ENCODE measurements around the gene CTNNA2. TPM values are rescaled to one million over a fixed set of nuclear protein-coding genes. Genes with fewer than 3 reads are reported as not detected.
A peak's percentile ranks its signal among the peaks of the same experiment; 100 is the strongest.

The CTNNA2 gene
- polyA plus RNA-seq, 1 of the 3 experiments (the other 2 are of a cell fraction): 0.30 TPM

DNA sequence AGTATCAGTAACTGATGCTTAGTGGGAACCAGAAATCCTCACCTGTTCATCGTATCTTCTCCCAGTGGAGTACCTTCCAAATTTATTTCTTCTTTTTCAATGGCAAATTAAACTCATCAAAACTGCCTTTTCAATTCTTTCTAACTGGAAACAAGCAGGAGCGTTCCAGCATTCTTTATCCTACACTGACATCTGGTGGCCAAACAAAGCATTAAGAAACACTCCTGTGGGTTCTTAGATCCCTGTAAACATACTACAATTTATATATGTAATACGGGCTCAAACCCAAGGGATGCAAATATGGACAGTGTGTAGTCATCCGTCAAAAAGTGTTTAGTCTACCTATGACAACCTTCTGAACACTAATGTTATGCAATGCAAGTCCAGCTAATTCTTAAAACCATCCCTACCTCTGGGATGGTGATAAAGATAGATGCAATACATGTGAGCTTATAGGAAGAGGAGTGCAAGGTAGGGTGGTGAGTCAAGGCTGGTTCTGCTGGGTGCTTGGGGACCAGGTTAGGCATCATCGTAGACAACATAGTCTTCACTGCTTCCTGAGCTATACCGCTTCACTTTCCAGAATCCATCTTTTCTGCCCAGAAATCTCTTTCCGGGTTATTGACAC lies 375.0 kb downstream of the CTNNA2 start:
- Histone ChIP-seq H4K20me1 (ENCODE audit: insufficient read depth) (no peaks in the 10 kb centered on the region), H3K27ac (ENCODE audit: low read depth in 2 of 2, low read length in 1 of 2) (no peak overlapping the region)

DNA sequence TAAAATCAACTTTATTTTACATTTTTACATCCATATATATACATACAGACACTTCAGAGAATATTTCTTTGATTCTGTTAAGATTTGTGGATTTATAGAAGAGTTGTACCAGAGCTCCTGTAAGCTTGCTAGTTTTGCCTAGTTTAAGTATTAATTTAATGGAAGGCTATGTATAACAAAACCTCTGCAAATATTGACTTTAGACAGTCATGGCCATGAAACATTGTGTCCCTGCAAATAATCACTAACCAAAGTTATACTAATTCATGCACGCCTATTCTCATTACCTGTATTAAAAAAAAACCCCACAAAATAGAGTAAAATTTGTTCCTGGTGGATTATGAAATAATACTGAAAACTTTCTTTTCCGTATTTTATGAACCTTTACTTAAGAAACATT lies 379.3 kb downstream of the CTNNA2 start:
- H3F3A ChIP-seq (replicated peaks; ENCODE audit: insufficient read depth): no peaks in the 10 kb centered on the region
- H3K4me3 ChIP-seq (ENCODE audit: low read depth in 2 of 2, low read length in 1 of 2): no peak overlapping the region
- H3K9me3 ChIP-seq: no peaks in the 10 kb centered on the region
- H3K27me3 ChIP-seq (ENCODE audit: insufficient read depth): no peaks in the 10 kb centered on the region
- H2AFZ ChIP-seq (ENCODE audit: low read depth): no peak overlapping the region
- H3K36me3 ChIP-seq (replicated peaks in 1 of 2; ENCODE audit: control insufficient read depth in 1 of 2, insufficient read depth in 2 of 2, low read length in 1 of 2): no peaks in the 10 kb centered on the region
- no peaks in the 10 kb centered on the region for H3K9me2 ChIP-seq
- no peak for DNase-seq
- H4K20me1 ChIP-seq (ENCODE audit: insufficient read depth): no peaks in the 10 kb centered on the region
- CTCF ChIA-PET: no interaction called here
- H3K27ac ChIP-seq (ENCODE audit: low read depth in 2 of 2, low read length in 1 of 2): no peak overlapping the region
- POLR2A ChIA-PET: no interaction called here
- 32% methylated on average over 2 of the region's 2 CpGs for WGBS (ENCODE audit: low lambda C conversion rate)
- no peak overlapping the region for H3K4me2 ChIP-seq
- H3K9ac ChIP-seq: no peak overlapping the region
- H3K4me1 ChIP-seq (ENCODE audit: control insufficient read depth in 1 of 2, insufficient read depth in 2 of 2, low read depth in 1 of 2, low read length in 1 of 2): no peaks in the 10 kb centered on the region; a peak in 1 of 4 replicates
- H3K79me2 ChIP-seq (ENCODE audit: insufficient read depth): no peaks in the 10 kb centered on the region
- TF ChIP-seq ELF1 (IDR thresholded peaks at IDR 0.05): no peak

More for the DNA sequence above, 375.0 kb downstream of the CTNNA2 start:
- DNase-seq: peak; percentile 54
- Histone ChIP-seq H2AFZ (ENCODE audit: low read depth) (no peak overlapping the region), H3K79me2 (ENCODE audit: insufficient read depth) (no peaks in the 10 kb centered on the region), H3K27me3 (ENCODE audit: insufficient read depth) (no peaks in the 10 kb centered on the region), H3K9me2 (no peaks in the 10 kb centered on the region), H3K4me3 (ENCODE audit: low read depth in 2 of 2, low read length in 1 of 2) (no peak overlapping the region; a peak in 1 of 4 replicates), H3K9me3 (no peaks in the 10 kb centered on the region), H3K36me3 (replicated peaks in 1 of 2; ENCODE audit: control insufficient read depth in 1 of 2, insufficient read depth in 2 of 2, low read length in 1 of 2) (no peaks in the 10 kb centered on the region), H3K9ac (no peak overlapping the region), H3K4me2 (no peak overlapping the region), H3K4me1 (ENCODE audit: control insufficient read depth in 1 of 2, insufficient read depth in 2 of 2, low read depth in 1 of 2, low read length in 1 of 2) (no peaks in the 10 kb centered on the region; a peak in 1 of 4 replicates), H3F3A (replicated peaks; ENCODE audit: insufficient read depth) (no peaks in the 10 kb centered on the region)
- WGBS (ENCODE audit: low lambda C conversion rate): 20% methylated on average over 7 of the region's 7 CpGs
- TF ChIP-seq JUND (IDR thresholded peaks at IDR 0.05) (no peak), FOSL2 (IDR thresholded peaks at IDR 0.05; ENCODE audit: borderline replicate concordance, low read depth) (no peak), RAD21 (IDR thresholded peaks at IDR 0.05; ENCODE audit: low read length) (peak; percentile 95), TEAD4 (IDR thresholded peaks at IDR 0.05; ENCODE audit: borderline replicate concordance, insufficient read depth) (no peak), CHD2 (IDR thresholded peaks at IDR 0.05; ENCODE audit: low read length, partially characterized antibody) (no peak), POLR2AphosphoS5 (IDR thresholded peaks at IDR 0.05; ENCODE audit: low read depth, low read length) (no peak), TCF12 (IDR thresholded peaks at IDR 0.05) (no peak), MXI1 (IDR thresholded peaks at IDR 0.05; ENCODE audit: low read depth, low read length) (no peak), NFIC (IDR thresholded peaks at IDR 0.05; ENCODE audit: borderline replicate concordance) (no peak), TAF1 (IDR thresholded peaks at IDR 0.05; ENCODE audit: borderline replicate concordance, low read depth, low read length) (no peak), GATA2 (CRISPR knock-in tag; IDR thresholded peaks at IDR 0.05) (no peak), SIN3A (IDR thresholded peaks at IDR 0.05; ENCODE audit: borderline replicate concordance, low read depth, low read length) (no peak), EZH2phosphoT487 (IDR thresholded peaks at IDR 0.05; ENCODE audit: borderline replicate concordance, low read depth) (no peak), SMC3 (IDR thresholded peaks at IDR 0.05; ENCODE audit: low read depth, low read length) (peak; percentile 70)
- TF ChIP-seq, protein P1, sequence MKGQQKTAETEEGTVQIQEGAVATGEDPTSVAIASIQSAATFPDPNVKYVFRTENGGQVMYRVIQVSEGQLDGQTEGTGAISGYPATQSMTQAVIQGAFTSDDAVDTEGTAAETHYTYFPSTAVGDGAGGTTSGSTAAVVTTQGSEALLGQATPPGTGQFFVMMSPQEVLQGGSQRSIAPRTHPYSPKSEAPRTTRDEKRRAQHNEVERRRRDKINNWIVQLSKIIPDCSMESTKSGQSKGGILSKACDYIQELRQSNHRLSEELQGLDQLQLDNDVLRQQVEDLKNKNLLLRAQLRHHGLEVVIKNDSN (IDR thresholded peaks at IDR 0.05; ENCODE audit: borderline replicate concordance, low read depth): no peak
- TF ChIP-seq, protein P2, sequence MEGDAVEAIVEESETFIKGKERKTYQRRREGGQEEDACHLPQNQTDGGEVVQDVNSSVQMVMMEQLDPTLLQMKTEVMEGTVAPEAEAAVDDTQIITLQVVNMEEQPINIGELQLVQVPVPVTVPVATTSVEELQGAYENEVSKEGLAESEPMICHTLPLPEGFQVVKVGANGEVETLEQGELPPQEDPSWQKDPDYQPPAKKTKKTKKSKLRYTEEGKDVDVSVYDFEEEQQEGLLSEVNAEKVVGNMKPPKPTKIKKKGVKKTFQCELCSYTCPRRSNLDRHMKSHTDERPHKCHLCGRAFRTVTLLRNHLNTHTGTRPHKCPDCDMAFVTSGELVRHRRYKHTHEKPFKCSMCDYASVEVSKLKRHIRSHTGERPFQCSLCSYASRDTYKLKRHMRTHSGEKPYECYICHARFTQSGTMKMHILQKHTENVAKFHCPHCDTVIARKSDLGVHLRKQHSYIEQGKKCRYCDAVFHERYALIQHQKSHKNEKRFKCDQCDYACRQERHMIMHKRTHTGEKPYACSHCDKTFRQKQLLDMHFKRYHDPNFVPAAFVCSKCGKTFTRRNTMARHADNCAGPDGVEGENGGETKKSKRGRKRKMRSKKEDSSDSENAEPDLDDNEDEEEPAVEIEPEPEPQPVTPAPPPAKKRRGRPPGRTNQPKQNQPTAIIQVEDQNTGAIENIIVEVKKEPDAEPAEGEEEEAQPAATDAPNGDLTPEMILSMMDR (IDR thresholded peaks at IDR 0.05): peak; percentile 79
- TF ChIP-seq, protein P3, sequence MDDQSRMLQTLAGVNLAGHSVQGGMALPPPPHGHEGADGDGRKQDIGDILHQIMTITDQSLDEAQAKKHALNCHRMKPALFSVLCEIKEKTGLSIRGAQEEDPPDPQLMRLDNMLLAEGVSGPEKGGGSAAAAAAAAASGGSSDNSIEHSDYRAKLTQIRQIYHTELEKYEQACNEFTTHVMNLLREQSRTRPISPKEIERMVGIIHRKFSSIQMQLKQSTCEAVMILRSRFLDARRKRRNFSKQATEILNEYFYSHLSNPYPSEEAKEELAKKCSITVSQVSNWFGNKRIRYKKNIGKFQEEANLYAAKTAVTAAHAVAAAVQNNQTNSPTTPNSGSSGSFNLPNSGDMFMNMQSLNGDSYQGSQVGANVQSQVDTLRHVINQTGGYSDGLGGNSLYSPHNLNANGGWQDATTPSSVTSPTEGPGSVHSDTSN (IDR thresholded peaks at IDR 0.05): no peak
- ChIA-PET POLR2A (interaction anchor here (0.5 kb wide), 1 partner anchor 14 kb away, joined by 3 read pairs; no protein-coding TSS in a partner anchor), CTCF (interaction anchor here (0.6 to 3.1 kb wide), 19 partner anchors 11 to 848 kb away, joined by 3 to 25 read pairs (median 3); no protein-coding TSS in a partner anchor)

Measured in SK-N-SH (cell line).